PFSK-1 (cell line): ENCODE measurements around the gene AMPD3.

Experiments used
- FOXP2 ChIP-seq: optimal IDR thresholded peaks from 2 replicates; pipeline ENCODE3; 2011; ENCODE audit warnings: borderline replicate concordance, control low read depth, inconsistent platforms; ENCODE audit not compliant: insufficient read depth; ENCODE audit errors: extremely low read length, extremely low read depth
- POLR2AphosphoS5 ChIP-seq: IDR thresholded peaks from 2 replicates; pipeline ENCODE4 v1.6.1; 2012; ENCODE audit warnings: low read depth, mild to moderate bottlenecking, control low read depth, low read length, moderate library complexity
- REST ChIP-seq, 2 experiments: IDR thresholded peaks; 2 replicates each; pipeline versions ENCODE4 v1.6.1 to v1.8.0; 2011 to 2012; ENCODE audit warnings: low read depth in 2 of 2, low read length in 2 of 2, control low read depth in 1 of 2, inconsistent platforms in 1 of 2, mild to moderate bottlenecking in 1 of 2, moderate library complexity in 1 of 2; ENCODE audit not compliant: insufficient read depth in 1 of 2
- TAF1 ChIP-seq: IDR thresholded peaks from 2 replicates; pipeline ENCODE4 v1.6.1; 2012; ENCODE audit warnings: low read length, control low read depth, borderline replicate concordance; ENCODE audit not compliant: insufficient read depth

- TF ChIP-seq POLR2AphosphoS5 (no peak), TAF1 (no peak), REST (IDR thresholded peaks at IDR 0.05; ENCODE audit: insufficient read depth in 1 of 2, low read depth in 2 of 2, low read length in 2 of 2) (no peak), FOXP2 (no peak)
These were observed 47.1 kb downstream of the AMPD3 start for GRCh38 chr11:10502065-10502680.
